Body of pancreas (tissue), 4 donors: ENCODE data around the gene RNF151.
A peak's percentile ranks its signal among the peaks of the same experiment; 100 is the strongest.

ENCODE experiments used
- CTCF ChIP-seq, 7 experiments: fragments of 450-650 bp in 4 of 7; fragments of 200-600 bp in 3 of 7; sonication (generic) in 3 of 7; IDR thresholded peaks; one replicate each; pipeline ENCODE4 v1.5.1; 2016 to 2019; ENCODE audit warnings: antibody characterized with exemption in 7 of 7
- POLR2A ChIP-seq, 3 donors: fragments of 450-650 bp; IDR thresholded peaks; one replicate each; pipeline ENCODE4 v1.6.1; 2016; ENCODE audit warnings: antibody characterized with exemption in 3 of 3, mild to moderate bottlenecking in 2 of 3

- TF ChIP-seq CTCF (IDR thresholded peaks at IDR 0.05) (peak in 2 of 7 experiments; percentile 21 to 23), POLR2A (IDR thresholded peaks at IDR 0.05) (no peak)
Observed at GRCh38 chr16:1923299-1924034, 43.2 kb upstream of the RNF151 start.
